Measurements from ENCODE around the gene BICRAL. TPM values are rescaled to one million over a fixed set of nuclear protein-coding genes. Genes with fewer than 3 reads are reported as not detected.

BICRAL gene
- total and polyA plus RNA-seq, 2 of the 4 experiments (the other 2 are of a cell fraction): 4.0 to 6.1 TPM

DNA sequence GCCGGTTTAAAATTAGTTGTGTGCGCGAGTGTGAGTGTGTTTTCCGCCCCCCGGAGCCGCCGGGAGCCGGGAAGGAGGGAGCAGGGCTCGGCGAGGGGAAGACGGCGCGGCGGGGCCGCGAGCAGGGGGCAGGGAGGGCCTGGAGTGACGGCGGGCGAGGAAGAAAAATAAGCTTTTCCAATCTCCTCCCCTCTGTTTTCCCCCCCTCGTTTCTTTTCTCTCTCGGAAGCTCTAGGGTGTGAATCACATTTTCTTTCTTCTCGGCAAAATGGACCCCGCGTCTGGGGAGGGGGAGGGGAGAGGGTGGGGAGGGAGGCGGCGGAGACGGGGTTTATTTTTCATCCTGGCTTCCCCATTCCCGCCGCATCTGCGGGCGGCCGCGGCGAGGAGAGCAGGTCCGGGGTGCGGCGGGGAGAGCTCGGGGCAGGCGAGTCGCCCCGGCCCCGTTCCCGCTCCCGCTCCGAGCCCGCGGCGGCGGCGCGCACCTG lies 881 bp downstream of the BICRAL start:
- H4K8ac ChIP-seq (ENCODE audit: low read depth in 2 of 2, low read length in 2 of 2): peak overlapping the region; percentile 90 to 98; a peak in 3 of 4 replicates
- dilution Hi-C loops (cut with HindIII; ENCODE audit: low sequenced_read_pairs, unreplicated experiment): no loop called here
- H4K5ac ChIP-seq (ENCODE audit: low read depth, low read length): peak overlapping the region; percentile 81
- H2BK5ac ChIP-seq (ENCODE audit: low read depth, low read length, poor library complexity, severe bottlenecking): peak overlapping the region; percentile 99
- H3K9ac ChIP-seq (ENCODE audit: low read depth, low read length): peak overlapping the region; percentile 100
- no peaks in the 10 kb centered on the region for H3K9me3 ChIP-seq (ENCODE audit: control insufficient read depth, insufficient read depth, low read length)
- H3K27ac ChIP-seq (ENCODE audit: insufficient read depth, low read length): peak overlapping the region; percentile 98
- H3K27me3 ChIP-seq (ENCODE audit: control insufficient read depth, insufficient read depth, low read length): no peaks in the 10 kb centered on the region
- CTCF ChIA-PET: no interaction called here
- H3K4ac ChIP-seq (ENCODE audit: low read depth, low read length): peak overlapping the region; percentile 100
- intact Hi-C loops (cut with micrococcal nuclease): loop anchor here (1.0 to 2.0 kb wide), 3 partner anchors 36 to 95 kb away; partner anchors contain the start of gene TBCC
- DNase-seq (peak; percentile 90), ATAC-seq (ENCODE audit: low read depth) (peak; percentile 84)
- H2AK9ac ChIP-seq (replicated peaks; ENCODE audit: low read depth, low read length, poor library complexity): peak overlapping the region; percentile 100
- peaks cover 7% of the 10 kb centered on the region for H3K4me1 ChIP-seq (ENCODE audit: control insufficient read depth, insufficient read depth, low read length)
- peak overlapping the region; percentile 90 for H2AFZ ChIP-seq (replicated peaks; ENCODE audit: low read length, poor library complexity)
- H3K14ac ChIP-seq (replicated peaks; ENCODE audit: low read depth, low read length): peak overlapping the region; percentile 100
- WGBS, 2 experiments (ENCODE audit: extremely low coverage in 2 of 2, insufficient read length in 1 of 2): 0% methylated on average over 12 of the region's 51 CpGs; no CpG with 5 or more reads in 1 of the 2 experiments
- in situ Hi-C loops (cut with MboI; ENCODE audit: low sequenced_read_pairs): no loop called here
- H2BK15ac ChIP-seq (ENCODE audit: low read depth, low read length): no peak overlapping the region
- H3K36me3 ChIP-seq (ENCODE audit: control insufficient read depth, insufficient read depth, low read length): no peaks in the 10 kb centered on the region
- no peak overlapping the region; the same call in 1 of the 2 replicates for H2AK5ac ChIP-seq (ENCODE audit: low read depth, low read length)
- H4K91ac ChIP-seq (ENCODE audit: insufficient read depth, low read depth, low read length): peak overlapping the region; percentile 96
- POLR2A ChIA-PET (ENCODE audit: unreplicated experiment): interaction anchor here (0.5 to 1.8 kb wide), 8 partner anchors 13 to 97 kb away, joined by 3 to 13 read pairs (median 6); partner anchors contain the start of genes RPL7L1 and TBCC
- no peaks in the 10 kb centered on the region; the same call in 1 of the 2 replicates for H4K20me1 ChIP-seq (ENCODE audit: insufficient read depth, low read length)
- H3K4me3 ChIP-seq (ENCODE audit: insufficient read depth, low read depth, low read length): peak overlapping the region; percentile 96
- peaks cover 7 to 44% of the 10 kb centered on the region in 2 experiments for H3K79me1 ChIP-seq (ENCODE audit: low read depth in 1 of 2, low read length in 2 of 2)
- no peak overlapping the region; the same call in 1 of the 2 replicates for H3K23ac ChIP-seq (ENCODE audit: low read depth, low read length)
- TF ChIP-seq NFE2L2 (IDR thresholded peaks at IDR 0.05; ENCODE audit: low read depth, low read length) (no peak), SMC3 (IDR thresholded peaks at IDR 0.05; ENCODE audit: low read depth, low read length) (0 out of 2 replicates have a peak, but pooled peaks have one; percentile 8), MAFK (IDR thresholded peaks at IDR 0.05; ENCODE audit: low read depth, low read length) (no peak), POLR2A (IDR thresholded peaks at IDR 0.05; ENCODE audit: low read depth, low read length) (peak; percentile 79; the same call in 1 of the 2 replicates), RAD21 (IDR thresholded peaks at IDR 0.05; ENCODE audit: low read length) (0 out of 2 replicates have a peak, but pooled peaks have one; percentile 15), MAZ (IDR thresholded peaks at IDR 0.05; ENCODE audit: borderline replicate concordance, low read depth, low read length) (peak; percentile 83), FOS (IDR thresholded peaks at IDR 0.05; ENCODE audit: low read depth, low read length) (peak; percentile 37; the same call in 1 of the 2 replicates), CEBPB (IDR thresholded peaks at IDR 0.05; ENCODE audit: low read depth, low read length) (no peak)
- H3K4me2 ChIP-seq (ENCODE audit: low read depth, low read length): peak overlapping the region; percentile 17; the same call in 1 of the 2 replicates
- no TSS peak for BruUV-seq (replicated peaks)
- no peak overlapping the region; the same call in 1 of the 2 replicates for H2BK120ac ChIP-seq (ENCODE audit: low read depth, low read length)
- H3K9me1 ChIP-seq (ENCODE audit: insufficient read depth, low read length): peaks cover 5% of the 10 kb centered on the region; the same call in 1 of the 2 replicates
- H3K56ac ChIP-seq (ENCODE audit: extremely low read depth, insufficient read depth, low read length): peak overlapping the region; percentile 99; the same call in 1 of the 2 replicates
- H2BK20ac ChIP-seq (ENCODE audit: low read depth, low read length): no peak overlapping the region
- H3K18ac ChIP-seq (ENCODE audit: low read depth, low read length): peak overlapping the region; percentile 36; the same call in 1 of the 2 replicates
